Measurements from ENCODE around the gene CYP1A1. TPM values are rescaled to one million over a fixed set of nuclear protein-coding genes. Genes with fewer than 3 reads are reported as not detected.

Gene CYP1A1
- total RNA-seq: 1 to 10 TPM; 1.3 to 8.6 TPM

GRCh38 chr15:74725225-74725774 lies at the start of gene CYP1A1:
Gene CYP1A1 (minus strand): TSS chr15:74725528. CDS start chr15:74723097, 2,431 bp downstream.

GRCh38 chr15:74748322-74748946 lies 23.1 kb upstream of the CYP1A1 start, which contains the start of gene CYP1A2:
Gene CYP1A2 (plus strand): TSS chr15:74748845. CDS start chr15:74749739, 894 bp downstream.

GRCh38 chr15:74695597-74696397 lies 29.5 kb downstream of the CYP1A1 start, which contains the start of gene EDC3:
Gene EDC3 (minus strand): TSS chr15:74696024. CDS start chr15:74675124, 20,900 bp downstream.

Other genes with a start within 250 kb of the CYP1A1 start
- gene ARID3B, start 184.3 kb downstream of the CYP1A1 start, total RNA-seq: 1 to 10 TPM in 1 of 2 donors, under 1 TPM in 1; 0.69 to 1.7 TPM
- gene CLK3, start 109.7 kb downstream of the CYP1A1 start, total RNA-seq: 10 to 100 TPM; 39.6 to 49.3 TPM
- gene EDC3, start 29.5 kb downstream of the CYP1A1 start, total RNA-seq: 10 to 100 TPM in 1 of 2 donors, 1 to 10 TPM in 1; 4.8 to 14.7 TPM
- gene CYP1A2, start 23.3 kb upstream of the CYP1A1 start, total RNA-seq: under 1 TPM in 1 of 2 donors, not detected in 1; under 0.01 TPM
- 10 to 100 TPM; 32.0 to 84.6 TPM for gene CSK, start 56.6 kb upstream of the CYP1A1 start, total RNA-seq
- under 1 TPM in 1 of 2 donors, not detected in 1; under 0.01 TPM for gene LMAN1L, start 87.3 kb upstream of the CYP1A1 start, total RNA-seq
- not detected for gene CPLX3, start 101.1 kb upstream of the CYP1A1 start, total RNA-seq
- 10 to 100 TPM; 38.0 to 44.0 TPM for gene ULK3, start 117.6 kb upstream of the CYP1A1 start, total RNA-seq
- gene SCAMP2, start 147.8 kb upstream of the CYP1A1 start, total RNA-seq: 10 to 100 TPM; 28.3 to 33.4 TPM
- 10 to 100 TPM; 43.4 to 43.6 TPM for gene MPI, start 164.5 kb upstream of the CYP1A1 start, total RNA-seq
- 10 to 100 TPM; 31.6 to 43.0 TPM for gene FAM219B, start 181.3 kb upstream of the CYP1A1 start, total RNA-seq
- 10 to 100 TPM; 59.5 to 71.3 TPM for gene COX5A, start 212.5 kb upstream of the CYP1A1 start, total RNA-seq
- gene RPP25, start 231.2 kb upstream of the CYP1A1 start, total RNA-seq: 10 to 100 TPM; 29.6 to 67.3 TPM